K562 (cell line): ENCODE results near the gene MYMX.

Experiments used
- CEBPB ChIP-seq: fragments of 450-650 bp; IDR thresholded peaks from 2 replicates; pipeline ENCODE4 v1.6.1; 2016; ENCODE audit warnings: missing genetic modification characterization, missing compliant biosample characterization
- CHD2 ChIP-seq: IDR thresholded peaks from 2 replicates; pipeline ENCODE4 v1.6.1; 2011; ENCODE audit warnings: low read depth, low read length
- EP300 ChIP-seq: IDR thresholded peaks from 2 replicates; pipeline ENCODE4 v1.6.1; 2012; ENCODE audit warnings: low read length, improper control_type of control experiment
- FOXK2 ChIP-seq, 2 experiments: fragments of 450-650 bp; IDR thresholded peaks in 1 of 2; conservative IDR thresholded peaks in 1 of 2; 2 replicates each; pipeline ENCODE4 v1.6.1; 2016; ENCODE audit warnings: low read depth in 2 of 2, mild to moderate bottlenecking in 1 of 2
- RBM22 ChIP-seq: fragments of 200-400 bp; formaldehyde crosslinking; IDR thresholded peaks from 2 replicates; pipeline ENCODE4 v1.6.1; 2018; ENCODE audit warnings: low read length, low read depth; ENCODE audit not compliant: poor library complexity, severe bottlenecking
- RFX5 ChIP-seq: IDR thresholded peaks from 2 replicates; pipeline ENCODE4 v1.6.1; 2011; ENCODE audit warnings: low read depth, mild to moderate bottlenecking, improper control_type of control experiment, low read length
- ZNF384 ChIP-seq: IDR thresholded peaks from 2 replicates; pipeline ENCODE4 v1.6.1; 2012; ENCODE audit warnings: low read depth, low read length, improper control_type of control experiment

DNA sequence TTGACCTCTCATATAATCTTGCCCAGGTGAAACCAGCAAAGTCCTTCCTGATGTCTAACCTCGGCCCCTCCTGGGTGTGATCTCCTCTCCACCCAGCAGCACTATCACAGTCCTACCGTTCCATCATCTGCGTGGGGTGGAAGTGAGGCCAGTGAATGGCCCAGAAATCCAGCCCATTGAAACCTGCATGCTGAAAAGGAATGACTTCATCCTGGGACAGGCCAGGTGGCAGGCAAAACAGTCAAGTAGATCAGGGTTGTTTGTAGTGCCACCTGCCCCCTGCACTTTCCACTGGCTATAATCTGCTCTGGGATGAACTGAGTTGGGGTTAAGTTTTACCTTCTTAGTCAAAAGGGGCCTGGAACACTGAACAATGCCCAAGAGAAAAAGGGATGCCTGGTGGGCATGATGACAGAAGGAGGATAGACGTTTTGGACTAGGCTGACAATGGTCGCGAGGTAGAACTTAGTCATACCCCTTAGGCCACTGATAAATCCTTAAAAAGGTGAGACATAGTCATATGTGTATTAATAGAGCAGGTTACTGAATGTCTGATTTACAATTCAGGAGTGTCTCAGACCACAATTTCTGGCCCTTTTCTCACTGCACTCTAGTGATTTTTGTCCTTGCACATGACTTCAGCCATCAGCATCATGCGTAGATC lies 22.1 kb downstream of the MYMX start:
- TF ChIP-seq CHD2 (no peak), CEBPB (no peak), RBM22 (no peak), ZNF384 (no peak), RFX5 (no peak), EP300 (no peak), FOXK2 (conservative IDR thresholded peaks at IDR 0.05 in 1 of 2, IDR thresholded peaks at IDR 0.05 in 1 of 2; ENCODE audit: low read depth in 2 of 2) (no peak)
